Mucosa of descending colon (tissue), 3 donors: Measurements from ENCODE around the gene NAP1L1. TPM values are rescaled to one million over a fixed set of nuclear protein-coding genes. Genes with fewer than 3 reads are reported as not detected.

Experiments used
- ATAC-seq: fragments of 200-7000 bp; cut with Tn5 transposase; one replicate; pipeline ENCODE4 v1.9.1; 2020; ENCODE audit warnings: mild to moderate bottlenecking, moderate library complexity
- DNase-seq, 3 donors: peaks; one replicate each; pipeline ENCODE4 v3.0.0-alpha.2; 2020
- H3K36me3 ChIP-seq: fragments of 200-600 bp; one replicate; pipeline ENCODE4 v1.8.0; 2021; ENCODE audit warnings: low read depth, mild to moderate bottlenecking
- H3K4me1 ChIP-seq: fragments of 200-600 bp; one replicate; pipeline ENCODE4 v1.8.0; 2021; ENCODE audit warnings: low read depth, mild to moderate bottlenecking
- H3K4me3 ChIP-seq: fragments of 200-600 bp; one replicate; pipeline ENCODE4 v1.8.0; 2021; ENCODE audit warnings: mild to moderate bottlenecking
- H3K9me3 ChIP-seq: fragments of 200-600 bp; one replicate; pipeline ENCODE4 v1.8.0; 2021; ENCODE audit warnings: mild to moderate bottlenecking
- CTCF ChIP-seq: fragments of 200-600 bp; IDR thresholded peaks from one replicate; pipeline ENCODE4 v1.8.0; 2022; ENCODE audit warnings: antibody characterized with exemption, mild to moderate bottlenecking
- intact Hi-C, 2 donors: fragments of 100-400 bp; cut with DNase I in 1 of 2; cut with micrococcal nuclease in 1 of 2; formaldehyde crosslinking; loops; one replicate each; pipeline versions ENCODE4 v1.11.0 to v1.11.1; 2022; cut with DNase I, micrococcal nuclease
- total RNA-seq, 3 donors: library from RNA; stranded (reverse); fragmentation: NEBNext Ultra II Directional in 2 of 3; extraction: Animal tissue kit (Norgen Biotek cat#: 25700) in 2 of 3; gene quantifications; one replicate each; pipeline versions ENCODE4 v1.2.1 to v1.2.4, GENCODE V29; 2021 to 2023
- donor health status: DM: no; HTN: no; CAD: no; lungs with moderate emphysema.
- donor health status: DM: no; HTN: no; CAD: no.
- donor health status: DM: no; HTN: yes; CAD: no.

The NAP1L1 gene
- total RNA-seq, 3 donors from 2014 or later: 81.4 to 310 (median 142) TPM

- no peak for ATAC-seq
- intact Hi-C loops: no loop called here
- no peak overlapping the region for H3K4me3 ChIP-seq
- DNase-seq: no peak
- TF ChIP-seq CTCF: no peak
- no peaks in the 10 kb centered on the region for H3K9me3 ChIP-seq
- no peaks in the 10 kb centered on the region for H3K4me1 ChIP-seq
- H3K36me3 ChIP-seq: no peaks in the 10 kb centered on the region
Observed at GRCh38 chr12:76007640-76008039, 76.8 kb downstream of the NAP1L1 start.

DNA sequence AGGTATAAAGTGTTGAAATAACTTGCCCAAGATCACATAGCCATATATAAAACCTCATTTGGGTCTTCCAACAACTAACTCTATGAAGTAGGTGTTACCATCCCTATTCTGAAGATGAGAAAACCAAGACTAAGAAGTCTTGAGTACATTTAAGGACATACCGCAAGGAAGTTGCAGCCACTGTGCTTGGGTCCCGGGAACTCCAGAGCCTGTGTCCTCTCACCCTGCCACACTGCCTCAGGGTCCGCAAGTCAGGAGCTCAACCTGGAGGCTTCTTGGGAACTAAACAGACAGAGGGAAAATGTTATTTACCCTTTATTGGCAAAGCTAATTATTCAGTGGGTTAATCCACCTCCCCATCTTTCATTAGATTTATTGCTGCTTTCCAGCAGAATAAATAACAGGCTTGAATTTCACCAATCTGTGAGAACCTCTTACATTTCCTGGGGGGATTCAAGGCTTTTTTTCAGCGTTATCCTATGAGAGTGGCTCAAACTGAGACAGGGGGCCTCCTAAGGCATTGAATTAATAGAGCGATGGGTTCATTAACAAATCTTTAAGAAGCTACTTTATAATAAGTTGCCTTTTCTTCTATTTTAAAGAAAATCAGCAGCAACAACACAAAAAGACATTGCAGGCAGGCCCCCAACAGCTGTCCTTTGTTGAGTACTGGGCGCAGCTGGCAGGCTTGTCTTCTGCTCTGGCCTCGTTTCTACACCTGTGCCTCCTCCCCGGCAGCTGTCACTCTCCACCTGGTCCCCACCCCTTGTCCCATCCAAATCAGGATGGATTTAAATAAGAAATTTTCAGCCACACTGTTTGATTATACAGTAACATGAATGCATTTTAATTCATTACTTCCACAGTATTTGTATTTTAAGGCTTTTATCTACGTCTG lies 78.2 kb downstream of the NAP1L1 start:
- DNase-seq (no peak), ATAC-seq (no peak)
- intact Hi-C loops: no loop called here
- TF ChIP-seq CTCF: no peak
- Histone ChIP-seq H3K4me1 (no peaks in the 10 kb centered on the region), H3K4me3 (no peak overlapping the region), H3K36me3 (no peaks in the 10 kb centered on the region), H3K9me3 (no peaks in the 10 kb centered on the region)

DNA sequence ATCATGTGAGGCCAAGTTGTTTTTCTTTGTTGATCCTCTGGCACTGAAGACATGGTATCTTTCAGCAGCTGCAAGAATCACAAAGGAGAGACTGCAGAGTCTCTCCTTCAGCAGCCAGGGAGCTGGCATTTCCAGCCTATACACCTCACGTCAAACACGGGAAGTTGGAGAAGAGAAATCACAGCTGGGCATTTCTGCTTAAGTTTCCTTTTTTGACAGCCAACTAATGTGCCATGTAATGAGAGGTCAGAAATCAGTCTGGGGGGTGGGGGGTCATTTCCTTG lies 81.2 kb downstream of the NAP1L1 start:
- no peaks in the 10 kb centered on the region for H3K9me3 ChIP-seq
- intact Hi-C loops: no loop called here
- H3K4me1 ChIP-seq: no peaks in the 10 kb centered on the region
- no peak overlapping the region for H3K4me3 ChIP-seq
- ATAC-seq (no peak), DNase-seq (no peak)
- no peaks in the 10 kb centered on the region for H3K36me3 ChIP-seq
- no peak for TF ChIP-seq CTCF

DNA sequence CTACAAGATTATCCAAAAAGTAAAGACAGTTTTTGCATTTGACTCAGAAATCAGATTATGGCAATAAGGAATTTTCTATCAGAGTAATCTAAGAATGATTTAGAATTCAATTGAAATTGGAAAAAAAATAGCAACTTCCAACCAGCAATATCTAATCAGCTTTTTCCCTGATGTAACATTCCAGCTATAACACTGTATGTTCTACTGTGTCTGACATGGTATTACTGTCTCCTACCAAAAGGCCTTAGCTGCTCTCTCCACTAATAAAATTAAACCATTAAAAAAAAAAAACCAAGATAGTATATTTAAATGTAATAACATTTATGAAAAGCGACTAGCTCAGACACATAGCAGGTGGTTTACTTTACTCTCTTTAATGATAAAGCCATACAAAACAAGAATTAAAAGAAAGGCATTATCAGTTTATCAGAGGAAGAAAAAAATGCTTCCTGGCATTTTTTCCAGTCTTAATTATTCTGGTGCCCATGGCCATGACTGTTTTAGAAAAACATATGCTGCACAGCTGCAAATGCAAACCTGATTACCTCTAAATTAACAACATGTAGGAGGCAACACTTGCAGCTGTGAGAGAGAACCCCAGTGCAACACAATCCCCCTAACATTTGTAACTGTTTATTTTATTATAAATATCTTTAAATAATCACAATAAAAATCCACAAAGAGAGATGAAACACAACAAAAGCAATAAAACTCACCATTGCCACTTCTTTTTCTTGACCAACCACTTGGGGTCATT lies 81.7 kb downstream of the NAP1L1 start:
- Histone ChIP-seq H3K9me3 (no peaks in the 10 kb centered on the region), H3K4me3 (no peak overlapping the region), H3K36me3 (no peaks in the 10 kb centered on the region), H3K4me1 (no peaks in the 10 kb centered on the region)
- DNase-seq (no peak), ATAC-seq (no peak)
- no peak for TF ChIP-seq CTCF
- intact Hi-C loops: no loop called here

DNA sequence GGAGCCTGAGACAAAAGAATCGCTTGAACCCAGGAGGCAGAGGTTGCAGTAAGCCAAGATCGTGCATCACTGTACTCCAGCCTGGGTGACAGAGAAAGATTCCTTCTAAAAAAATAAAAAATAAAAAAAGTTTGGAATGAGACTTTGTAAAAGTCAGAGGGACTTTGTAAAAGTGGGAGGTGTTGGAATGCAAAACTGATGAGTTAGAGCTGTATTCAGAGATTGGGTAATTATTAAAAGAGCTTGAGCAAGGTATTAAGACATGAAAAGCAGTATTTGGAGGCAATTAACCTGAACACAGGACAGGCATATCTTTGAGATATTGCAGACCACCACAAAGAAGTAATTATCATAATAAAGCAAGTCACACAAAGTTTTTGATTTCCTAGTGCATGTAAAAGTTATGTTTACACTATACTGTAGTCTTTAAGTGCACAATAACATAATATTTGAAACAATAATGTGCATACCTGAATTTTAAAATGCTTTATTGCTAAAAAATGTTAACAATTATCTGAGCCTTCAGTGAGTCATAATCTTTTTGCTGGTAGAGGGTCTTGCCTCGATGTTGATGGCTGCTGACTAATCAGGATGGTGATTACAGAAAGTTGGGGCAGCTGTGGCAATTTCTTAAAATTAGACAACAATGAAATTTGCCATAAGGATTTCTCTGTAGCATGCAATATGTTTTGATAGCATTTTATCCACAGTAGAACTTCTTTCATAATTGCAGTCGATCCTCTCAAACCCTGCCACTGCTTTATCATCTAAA lies 86.0 kb downstream of the NAP1L1 start:
- no peaks in the 10 kb centered on the region for H3K4me1 ChIP-seq
- ATAC-seq: no peak
- no peak for DNase-seq
- TF ChIP-seq CTCF: no peak
- intact Hi-C loops: no loop called here
- H3K36me3 ChIP-seq: no peaks in the 10 kb centered on the region
- H3K4me3 ChIP-seq: no peak overlapping the region
- no peaks in the 10 kb centered on the region for H3K9me3 ChIP-seq
